SK-N-SH (cell line): Measurements from ENCODE around the gene KRTAP5-9. TPM values are rescaled to one million over a fixed set of nuclear protein-coding genes. Genes with fewer than 3 reads are reported as not detected.

Experiments used
- CTCF ChIA-PET: fragments of 300-600, 350-600 bp; formaldehyde crosslinking; extraction: SDS; loops from one replicate; lab custom pipeline; 2021; lab: Yijun Ruan, JAX
- POLR2A ChIA-PET: fragments of 350-600 bp; sonication (Branson Sonifier 250); formaldehyde crosslinking; extraction: SDS; loops from one replicate; lab custom pipeline; 2020; ENCODE audit warnings: antibody characterized with exemption, inconsistent platforms; lab: Yijun Ruan, JAX
- DNase-seq: peaks from one replicate; pipeline ENCODE4 v3.0.0; 2012
- H2AFZ ChIP-seq: fragments of 200-600 bp; sonication (generic); 2 replicates; pipeline ENCODE4 v1.8.1; 2016; ENCODE audit warnings: antibody characterized with exemption, mild to moderate bottlenecking, low read depth
- H3F3A ChIP-seq: fragments of 200-600 bp; sonication (generic); replicated peaks from 2 replicates; pipeline ENCODE3; 2016; ENCODE audit warnings: antibody characterized with exemption, mild to moderate bottlenecking; ENCODE audit not compliant: insufficient read depth
- H3K27ac ChIP-seq, 2 experiments: fragments of 200-500 bp in 1 of 2; fragments of 200-600 bp in 1 of 2; sonication (Bioruptor generic) in 1 of 2; sonication (generic), shearing (Covaris generic) in 1 of 2; 2 replicates each; pipeline versions ENCODE4 v1.5.1 to v1.6.1; 2014 to 2016; ENCODE audit warnings: low read depth in 2 of 2, inconsistent platforms in 1 of 2, low read length in 1 of 2, mild to moderate bottlenecking in 1 of 2, mixed read lengths in 1 of 2
- H3K27me3 ChIP-seq: fragments of 200-600 bp; sonication (generic), shearing (Covaris generic); 2 replicates; pipeline ENCODE4 v1.6.1; 2016; ENCODE audit warnings: mixed run types; ENCODE audit not compliant: insufficient read depth
- H3K36me3 ChIP-seq, 2 experiments: fragments of 200-500 bp in 1 of 2; fragments of 200-600 bp in 1 of 2; sonication (Bioruptor generic) in 1 of 2; sonication (generic) in 1 of 2; replicated peaks in 1 of 2; 2 replicates each; pipeline versions ENCODE3 to v1.5.1; 2014 to 2016; ENCODE audit warnings: low read length in 1 of 2, mild to moderate bottlenecking in 1 of 2; ENCODE audit not compliant: insufficient read depth in 2 of 2, control insufficient read depth in 1 of 2
- H3K4me1 ChIP-seq, 2 experiments: fragments of 200-500 bp in 1 of 2; fragments of 200-600 bp in 1 of 2; sonication (Bioruptor generic) in 1 of 2; sonication (generic), shearing (Covaris generic) in 1 of 2; 2 replicates each; pipeline versions ENCODE4 v1.5.1 to v1.6.1; 2014 to 2016; ENCODE audit warnings: low read depth in 1 of 2, low read length in 1 of 2, mixed run types in 1 of 2; ENCODE audit not compliant: insufficient read depth in 2 of 2, control insufficient read depth in 1 of 2
- H3K4me2 ChIP-seq: fragments of 200-600 bp; sonication (generic), shearing (Covaris generic); 2 replicates; pipeline ENCODE4 v1.6.1; 2017; ENCODE audit warnings: mixed run types
- H3K4me3 ChIP-seq, 2 experiments: fragments of 200-500 bp in 1 of 2; fragments of 200-600 bp in 1 of 2; sonication (Bioruptor generic) in 1 of 2; sonication (generic), shearing (Covaris generic) in 1 of 2; 2 replicates each; pipeline versions ENCODE4 v1.5.1 to v1.8.1; 2014 to 2016; ENCODE audit warnings: low read depth in 2 of 2, inconsistent platforms in 1 of 2, low read length in 1 of 2, mild to moderate bottlenecking in 1 of 2, mixed read lengths in 1 of 2, moderate library complexity in 1 of 2
- H3K79me2 ChIP-seq: fragments of 200-600 bp; sonication (generic); 2 replicates; pipeline ENCODE4 v1.8.1; 2017; ENCODE audit warnings: mild to moderate bottlenecking; ENCODE audit not compliant: insufficient read depth
- H3K9ac ChIP-seq: fragments of 200-600 bp; sonication (generic); 2 replicates; pipeline ENCODE4 v1.6.1; 2017; ENCODE audit warnings: mixed run types
- H3K9me2 ChIP-seq: fragments of 200-600 bp; sonication (generic); 2 replicates; pipeline ENCODE4 v1.6.1; 2017; ENCODE audit warnings: mixed run types
- H3K9me3 ChIP-seq: fragments of 200-600 bp; sonication (generic); 2 replicates; pipeline ENCODE4 v1.6.1; 2017; ENCODE audit warnings: mixed run types, mild to moderate bottlenecking, moderate library complexity
- H4K20me1 ChIP-seq: fragments of 200-600 bp; sonication (generic); 2 replicates; pipeline ENCODE4 v1.6.1; 2017; ENCODE audit warnings: mild to moderate bottlenecking, mixed run types; ENCODE audit not compliant: insufficient read depth
- EP300 ChIP-seq, 2 experiments: IDR thresholded peaks; 2 replicates each; pipeline versions ENCODE4 v1.4.0 to v1.6.1; 2012; ENCODE audit warnings: borderline replicate concordance in 1 of 2, low read depth in 1 of 2, low read length in 1 of 2
- FOSL2 ChIP-seq: IDR thresholded peaks from 2 replicates; pipeline ENCODE4 v1.4.0; 2012; ENCODE audit warnings: low read depth, mild to moderate bottlenecking, moderate library complexity, borderline replicate concordance
- FOXJ3 ChIP-seq: sonication (generic); formaldehyde crosslinking; IDR thresholded peaks from 2 replicates; pipeline ENCODE4 v1.5.1; 2020; ENCODE audit warnings: mild to moderate bottlenecking, missing genetic modification reagents
- FOXM1 ChIP-seq: IDR thresholded peaks from 2 replicates; pipeline ENCODE4 v1.4.0; 2012; ENCODE audit warnings: low read depth, mild to moderate bottlenecking
- MEF2A ChIP-seq: IDR thresholded peaks from 2 replicates; pipeline ENCODE4 v1.4.0; 2012; ENCODE audit warnings: low read depth, borderline replicate concordance
- NFIC ChIP-seq: IDR thresholded peaks from 2 replicates; pipeline ENCODE4 v1.4.0; 2012; ENCODE audit warnings: borderline replicate concordance
- NRF1 ChIP-seq: IDR thresholded peaks from 2 replicates; pipeline ENCODE4 v1.6.1; 2012; ENCODE audit warnings: low read depth, mild to moderate bottlenecking, low read length
- POLR2AphosphoS5 ChIP-seq: IDR thresholded peaks from 2 replicates; pipeline ENCODE4 v1.6.1; 2012; ENCODE audit warnings: low read depth, low read length
- SIN3A ChIP-seq: IDR thresholded peaks from 2 replicates; pipeline ENCODE4 v1.6.1; 2012; ENCODE audit warnings: low read depth, mild to moderate bottlenecking, low read length, moderate library complexity, borderline replicate concordance
- TAF1 ChIP-seq: IDR thresholded peaks from 2 replicates; pipeline ENCODE4 v1.6.1; 2012; ENCODE audit warnings: low read depth, mild to moderate bottlenecking, low read length, moderate library complexity, borderline replicate concordance
- TCF12 ChIP-seq: IDR thresholded peaks from 2 replicates; pipeline ENCODE4 v1.4.0; 2012
- WGBS: methylation state at CpG from one replicate; pipeline ENCODE4 v1.1.6; 2017; ENCODE audit warnings: low lambda C conversion rate; 5-methylcytosine and 5-hydroxymethylcytosine counted together
- polyA plus RNA-seq, 3 experiments: library from polyadenylated mRNA; depleted of rRNA; stranded (reverse); fragments of >200 nt; gene quantifications; 2 replicates each; pipeline ENCODE4 v1.2.3, GENCODE V29; 2012
- TF ChIP-seq, protein P1 (sequence below): IDR thresholded peaks from 2 replicates; pipeline ENCODE4 v1.4.0; 2012; ENCODE audit warnings: low read depth
- TF ChIP-seq, protein P2 (sequence below): IDR thresholded peaks from 2 replicates; pipeline ENCODE4 v1.6.1; 2012; ENCODE audit warnings: mild to moderate bottlenecking, low read depth, low read length, moderate library complexity
- TF ChIP-seq, protein P3 (sequence below): IDR thresholded peaks from 2 replicates; pipeline ENCODE4 v1.4.0; 2012; ENCODE audit warnings: low read depth, borderline replicate concordance
- TF ChIP-seq, protein P4 (sequence below): IDR thresholded peaks from 2 replicates; pipeline ENCODE4; 2012

Gene KRTAP5-9
- polyA plus RNA-seq, 1 of the 3 experiments (the other 2 are of a cell fraction) = not detected

DNA sequence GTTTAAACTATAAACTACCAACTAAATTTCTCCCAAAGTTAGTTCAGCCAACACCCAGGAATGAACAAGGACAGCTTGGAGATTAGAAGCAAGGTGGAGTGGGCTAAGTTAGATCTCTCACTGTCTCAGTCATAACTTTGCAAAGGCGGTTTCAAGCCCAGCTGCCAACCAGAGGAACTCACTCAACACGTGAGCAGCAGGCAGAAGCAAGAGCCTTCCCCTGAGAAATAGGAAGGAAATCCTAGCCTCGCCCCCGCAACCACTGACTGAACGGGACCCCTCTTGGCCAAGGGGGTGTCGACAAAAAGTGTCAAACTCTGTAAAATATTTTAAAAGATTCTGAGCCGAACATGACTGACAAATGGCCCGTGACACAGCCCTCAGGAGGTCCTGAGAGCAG lies 4.4 kb upstream of the KRTAP5-9 start:
- ChIA-PET POLR2A (no interaction called here), CTCF (interaction anchor here (1.2 kb wide), 1 partner anchor 37 kb away, joined by 3 read pairs; no protein-coding TSS in a partner anchor)

More for the DNA sequence above, 4.4 kb upstream of the KRTAP5-9 start:
- Histone ChIP-seq H4K20me1 (no peaks in the 10 kb centered on the region), H3K4me1 (peaks cover 0 to 10% of the 10 kb centered on the region in 2 experiments; a peak in 1 of 4 replicates), H3F3A (no peaks in the 10 kb centered on the region), H3K9me2 (no peaks in the 10 kb centered on the region), H3K79me2 (no peaks in the 10 kb centered on the region), H3K36me3 (no peaks in the 10 kb centered on the region), H2AFZ (no peak overlapping the region), H3K9ac (no peak overlapping the region), H3K27me3 (no peaks in the 10 kb centered on the region), H3K4me3 (no peak overlapping the region), H3K4me2 (no peak overlapping the region)
- no peak for DNase-seq
- 44% methylated on average over 8 of the region's 8 CpGs for WGBS
- TF ChIP-seq, protein P1, sequence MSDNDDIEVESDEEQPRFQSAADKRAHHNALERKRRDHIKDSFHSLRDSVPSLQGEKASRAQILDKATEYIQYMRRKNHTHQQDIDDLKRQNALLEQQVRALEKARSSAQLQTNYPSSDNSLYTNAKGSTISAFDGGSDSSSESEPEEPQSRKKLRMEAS = no peak
- no peak for TF ChIP-seq NRF1
- TF ChIP-seq FOXM1 = no peak
- no peak for TF ChIP-seq TCF12
- no peak for TF ChIP-seq FOXJ3
- no peak for TF ChIP-seq MEF2A
- no peak for TF ChIP-seq FOSL2
- TF ChIP-seq, protein P2, sequence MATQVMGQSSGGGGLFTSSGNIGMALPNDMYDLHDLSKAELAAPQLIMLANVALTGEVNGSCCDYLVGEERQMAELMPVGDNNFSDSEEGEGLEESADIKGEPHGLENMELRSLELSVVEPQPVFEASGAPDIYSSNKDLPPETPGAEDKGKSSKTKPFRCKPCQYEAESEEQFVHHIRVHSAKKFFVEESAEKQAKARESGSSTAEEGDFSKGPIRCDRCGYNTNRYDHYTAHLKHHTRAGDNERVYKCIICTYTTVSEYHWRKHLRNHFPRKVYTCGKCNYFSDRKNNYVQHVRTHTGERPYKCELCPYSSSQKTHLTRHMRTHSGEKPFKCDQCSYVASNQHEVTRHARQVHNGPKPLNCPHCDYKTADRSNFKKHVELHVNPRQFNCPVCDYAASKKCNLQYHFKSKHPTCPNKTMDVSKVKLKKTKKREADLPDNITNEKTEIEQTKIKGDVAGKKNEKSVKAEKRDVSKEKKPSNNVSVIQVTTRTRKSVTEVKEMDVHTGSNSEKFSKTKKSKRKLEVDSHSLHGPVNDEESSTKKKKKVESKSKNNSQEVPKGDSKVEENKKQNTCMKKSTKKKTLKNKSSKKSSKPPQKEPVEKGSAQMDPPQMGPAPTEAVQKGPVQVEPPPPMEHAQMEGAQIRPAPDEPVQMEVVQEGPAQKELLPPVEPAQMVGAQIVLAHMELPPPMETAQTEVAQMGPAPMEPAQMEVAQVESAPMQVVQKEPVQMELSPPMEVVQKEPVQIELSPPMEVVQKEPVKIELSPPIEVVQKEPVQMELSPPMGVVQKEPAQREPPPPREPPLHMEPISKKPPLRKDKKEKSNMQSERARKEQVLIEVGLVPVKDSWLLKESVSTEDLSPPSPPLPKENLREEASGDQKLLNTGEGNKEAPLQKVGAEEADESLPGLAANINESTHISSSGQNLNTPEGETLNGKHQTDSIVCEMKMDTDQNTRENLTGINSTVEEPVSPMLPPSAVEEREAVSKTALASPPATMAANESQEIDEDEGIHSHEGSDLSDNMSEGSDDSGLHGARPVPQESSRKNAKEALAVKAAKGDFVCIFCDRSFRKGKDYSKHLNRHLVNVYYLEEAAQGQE = no peak
- no peak for TF ChIP-seq SIN3A
- TF ChIP-seq, protein P3, sequence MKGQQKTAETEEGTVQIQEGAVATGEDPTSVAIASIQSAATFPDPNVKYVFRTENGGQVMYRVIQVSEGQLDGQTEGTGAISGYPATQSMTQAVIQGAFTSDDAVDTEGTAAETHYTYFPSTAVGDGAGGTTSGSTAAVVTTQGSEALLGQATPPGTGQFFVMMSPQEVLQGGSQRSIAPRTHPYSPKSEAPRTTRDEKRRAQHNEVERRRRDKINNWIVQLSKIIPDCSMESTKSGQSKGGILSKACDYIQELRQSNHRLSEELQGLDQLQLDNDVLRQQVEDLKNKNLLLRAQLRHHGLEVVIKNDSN = no peak
- TF ChIP-seq, protein P4, sequence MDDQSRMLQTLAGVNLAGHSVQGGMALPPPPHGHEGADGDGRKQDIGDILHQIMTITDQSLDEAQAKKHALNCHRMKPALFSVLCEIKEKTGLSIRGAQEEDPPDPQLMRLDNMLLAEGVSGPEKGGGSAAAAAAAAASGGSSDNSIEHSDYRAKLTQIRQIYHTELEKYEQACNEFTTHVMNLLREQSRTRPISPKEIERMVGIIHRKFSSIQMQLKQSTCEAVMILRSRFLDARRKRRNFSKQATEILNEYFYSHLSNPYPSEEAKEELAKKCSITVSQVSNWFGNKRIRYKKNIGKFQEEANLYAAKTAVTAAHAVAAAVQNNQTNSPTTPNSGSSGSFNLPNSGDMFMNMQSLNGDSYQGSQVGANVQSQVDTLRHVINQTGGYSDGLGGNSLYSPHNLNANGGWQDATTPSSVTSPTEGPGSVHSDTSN = no peak
- no peak for TF ChIP-seq TAF1
- no peak for TF ChIP-seq NFIC
- TF ChIP-seq EP300 (IDR thresholded peaks at IDR 0.05; ENCODE audit: borderline replicate concordance in 1 of 2, low read depth in 1 of 2, low read length in 1 of 2) = no peak
- no peak for TF ChIP-seq POLR2AphosphoS5
- TF ChIP-seq, all 33 proteins: peak for 0
- no peak overlapping the region; a peak in 1 of 4 replicates for H3K27ac ChIP-seq
- H3K9me3 ChIP-seq = no peaks in the 10 kb centered on the region
